HG03139 (cell line): Measurements from ENCODE around the gene WIPF3.
"Not testable (repeated sequence)": the region's sequence is repeated elsewhere in the genome, so short reads cannot be mapped to it uniquely, and the experiment has no call there.

Source experiments
- ATAC-seq: cut with Tn5 transposase; IDR thresholded peaks from one replicate; pipeline ENCODE4 v1.9.1; 2021; ENCODE audit not compliant: unreplicated experiment

The WIPF3 gene

GRCh38 chr7:29875741-29876140 is 69.4 kb downstream of the WIPF3 start:
- no peak for ATAC-seq

DNA sequence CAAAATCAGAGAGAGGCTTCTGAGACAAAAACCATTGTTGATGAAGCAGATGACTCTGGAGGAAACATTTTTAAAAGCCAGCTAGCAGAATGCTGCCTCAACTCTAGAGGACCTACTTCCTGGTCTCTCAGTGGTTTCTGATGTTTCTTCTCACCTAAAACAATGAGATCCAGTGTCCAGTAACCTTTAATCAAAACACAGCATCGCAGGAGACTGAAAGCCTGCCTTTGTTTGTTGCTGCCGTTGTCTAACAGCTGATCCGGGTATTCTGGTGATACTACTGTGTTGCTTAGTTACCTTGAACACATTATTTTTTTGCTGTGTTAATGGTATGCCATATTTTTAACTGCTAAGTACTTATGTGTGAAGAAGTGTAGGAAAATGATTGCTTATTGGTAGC is 70.9 kb downstream of the WIPF3 start:
- ATAC-seq, result no peak

DNA sequence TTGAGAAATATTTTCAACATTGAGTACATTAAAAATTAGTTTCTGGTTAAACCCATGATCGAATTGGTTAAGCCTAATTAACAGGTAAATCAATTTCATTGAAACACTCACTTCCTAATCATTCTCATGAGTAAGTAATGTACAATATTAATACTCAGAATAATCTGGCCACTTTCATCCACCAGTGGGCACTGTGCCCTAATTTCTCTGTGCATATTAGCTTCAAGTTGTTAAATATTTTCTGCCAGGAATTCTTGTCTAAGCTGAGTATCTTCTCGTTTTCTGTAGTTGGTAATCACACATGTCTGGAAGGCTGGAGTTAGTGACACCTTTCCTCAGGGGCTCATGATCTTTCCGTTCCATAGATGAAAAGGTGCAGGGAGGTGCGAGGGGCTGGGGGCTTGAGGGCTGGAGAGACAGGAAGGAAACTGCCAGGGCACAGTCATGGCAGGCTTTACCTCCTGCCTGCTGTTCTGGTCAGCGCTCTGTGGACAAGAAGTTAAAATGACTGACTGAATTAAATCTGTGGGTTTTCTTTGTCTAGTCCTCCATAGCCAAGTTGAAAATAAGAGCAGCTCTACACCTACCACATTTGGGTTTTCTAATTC is 71.9 kb downstream of the WIPF3 start:
- ATAC-seq, result no peak

GRCh38 chr7:29879609-29880008 is 73.3 kb downstream of the WIPF3 start:
- ATAC-seq, result no peak

DNA sequence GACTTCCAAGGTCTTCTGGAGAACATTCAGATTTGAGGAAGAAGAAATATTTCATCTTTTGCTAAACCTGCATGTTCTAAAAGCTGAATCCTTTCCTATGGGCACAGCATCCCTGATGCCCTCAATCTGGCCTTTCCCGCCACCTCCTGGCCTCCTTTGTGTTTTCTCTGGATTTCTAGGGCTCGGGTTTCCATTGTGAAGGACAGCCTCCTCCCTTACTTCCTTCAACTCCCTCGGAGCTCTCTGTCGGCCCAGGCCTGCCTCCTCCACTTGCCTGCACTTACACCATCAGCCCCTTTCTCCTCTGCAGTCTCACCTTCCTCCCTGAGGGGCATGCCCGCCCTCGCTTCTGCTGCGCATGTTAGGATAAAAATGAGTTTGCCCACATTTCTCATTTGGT is 75.4 kb downstream of the WIPF3 start:
- ATAC-seq, result no peak

DNA sequence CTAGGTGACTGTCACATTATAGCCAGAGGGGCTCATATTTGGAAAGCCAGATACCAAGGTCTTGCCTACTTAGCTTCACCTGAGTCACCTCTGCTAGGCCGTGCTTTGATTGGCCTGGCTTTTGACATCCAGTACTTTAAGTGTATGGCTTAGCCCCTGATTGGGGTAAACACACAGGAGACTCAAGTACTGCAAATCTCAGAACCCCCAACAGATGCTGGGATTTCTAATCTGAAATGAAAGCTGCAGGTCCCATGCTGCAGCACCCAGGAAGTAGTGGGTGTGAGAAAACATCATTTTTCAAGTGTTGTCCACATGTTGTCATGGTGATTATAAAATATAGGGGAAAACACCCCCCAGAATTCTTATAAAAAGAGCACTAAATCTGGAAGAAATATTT is 76.2 kb downstream of the WIPF3 start:
- ATAC-seq, result no peak

DNA sequence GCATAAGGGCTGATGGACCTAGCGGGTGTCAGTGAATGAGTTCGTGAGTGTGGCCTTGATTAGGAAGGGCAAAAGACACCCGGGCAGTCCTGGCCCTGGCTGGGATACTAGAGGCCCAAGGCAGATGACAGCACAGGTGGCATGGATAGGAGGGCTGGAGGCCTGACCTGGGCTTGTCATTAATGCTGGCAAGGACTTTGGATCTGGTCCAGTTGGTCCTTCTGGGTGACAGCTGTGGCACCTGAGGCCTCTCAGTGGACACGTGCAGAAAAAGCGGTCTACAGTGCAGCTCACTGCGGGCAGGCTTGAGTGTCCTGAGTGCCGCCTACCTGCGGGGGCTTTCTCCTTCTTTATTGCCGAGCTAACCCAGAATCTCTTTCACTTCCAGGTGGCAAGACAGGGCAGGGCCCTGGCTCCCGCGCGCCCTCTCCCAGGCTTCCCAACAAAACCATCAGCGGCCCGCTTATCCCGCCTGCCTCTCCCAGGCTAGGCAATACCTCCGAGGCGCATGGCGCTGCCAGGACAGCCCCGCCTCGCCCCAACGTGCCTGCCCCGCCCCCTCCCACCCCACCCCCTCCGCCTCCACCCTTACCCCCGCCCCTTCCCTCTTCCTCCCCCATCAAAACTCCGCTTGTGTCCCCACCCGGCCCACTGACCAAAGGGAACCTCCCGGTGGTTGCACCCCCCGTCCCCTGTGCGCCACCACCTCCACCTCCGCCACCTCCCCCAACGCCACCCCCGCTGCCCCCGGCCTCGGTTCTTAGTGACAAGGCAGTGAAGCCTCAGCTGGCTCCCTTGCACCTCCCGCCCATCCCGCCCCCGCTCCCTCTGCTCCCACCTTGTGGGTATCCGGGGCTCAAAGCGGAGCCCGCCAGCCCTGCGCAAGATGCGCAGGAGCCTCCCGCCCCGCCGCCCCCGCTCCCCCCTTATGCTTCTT is 77.4 kb downstream of the WIPF3 start:
- no peak for ATAC-seq

GRCh38 chr7:29884399-29885272 is 78.3 kb downstream of the WIPF3 start:
- ATAC-seq, result no peak

- no peak for ATAC-seq
Measured at GRCh38 chr7:29885626-29886025, 79.3 kb downstream of the WIPF3 start.

- ATAC-seq, result no peak
Measured at GRCh38 chr7:29886827-29887226, 80.5 kb downstream of the WIPF3 start.

DNA sequence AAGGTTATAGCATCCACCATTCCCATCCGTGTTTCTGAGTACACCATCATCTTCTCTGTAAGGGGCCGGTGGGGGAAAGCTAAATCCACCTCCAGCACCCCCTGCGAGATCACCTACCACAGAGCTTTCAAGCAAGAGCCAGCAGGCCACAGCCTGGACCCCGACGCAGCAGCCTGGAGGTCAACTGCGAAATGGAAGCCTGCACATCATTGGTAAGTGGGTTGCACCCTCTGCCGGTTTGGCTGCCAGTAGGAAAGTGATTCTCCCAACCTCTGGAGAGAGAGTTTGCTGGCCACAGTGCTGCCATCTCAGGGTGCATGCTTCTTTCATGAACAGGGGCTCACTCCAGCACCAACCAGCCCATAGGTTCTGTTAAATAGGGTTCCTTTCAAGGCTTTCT is 81.7 kb downstream of the WIPF3 start:
- ATAC-seq, result no peak

DNA sequence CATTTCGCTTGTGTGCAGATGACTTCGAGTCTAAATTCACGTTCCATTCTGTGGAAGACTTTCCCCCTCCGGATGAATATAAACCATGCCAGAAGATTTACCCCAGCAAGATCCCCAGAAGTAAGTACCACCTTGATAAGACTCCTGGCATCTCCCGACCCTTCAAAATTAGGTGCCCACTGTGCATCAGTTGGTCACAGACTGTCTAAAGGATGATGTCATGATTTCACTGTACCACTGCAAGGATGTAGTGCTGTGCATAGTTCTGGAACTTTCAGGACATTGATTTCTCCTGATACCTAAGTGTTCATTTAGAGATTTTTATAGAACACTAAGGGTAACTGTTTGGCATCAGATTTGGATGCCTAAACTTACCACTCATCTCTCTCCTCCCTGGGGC is 83.0 kb downstream of the WIPF3 start:
- no peak for ATAC-seq

DNA sequence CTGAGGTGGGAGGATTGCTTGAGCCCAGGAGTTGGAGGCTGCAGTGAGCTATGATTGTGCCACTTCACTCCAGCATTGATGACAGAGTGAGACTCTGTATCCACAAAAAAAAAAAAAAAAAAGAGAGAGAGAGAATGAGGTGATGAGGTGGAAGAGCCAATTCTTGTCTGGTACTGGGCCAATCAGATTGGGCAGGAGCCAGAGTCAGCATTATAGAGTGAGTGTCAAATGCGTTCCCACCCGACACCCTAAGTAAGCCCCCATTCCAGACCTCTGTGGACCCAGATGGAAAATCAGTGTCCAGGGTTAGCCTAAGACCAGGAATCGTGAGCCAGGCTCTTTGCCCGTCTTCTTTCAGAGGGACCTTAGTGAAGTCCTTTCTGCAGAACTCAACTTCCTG is 83.9 kb downstream of the WIPF3 start:
- ATAC-seq, result no peak

DNA sequence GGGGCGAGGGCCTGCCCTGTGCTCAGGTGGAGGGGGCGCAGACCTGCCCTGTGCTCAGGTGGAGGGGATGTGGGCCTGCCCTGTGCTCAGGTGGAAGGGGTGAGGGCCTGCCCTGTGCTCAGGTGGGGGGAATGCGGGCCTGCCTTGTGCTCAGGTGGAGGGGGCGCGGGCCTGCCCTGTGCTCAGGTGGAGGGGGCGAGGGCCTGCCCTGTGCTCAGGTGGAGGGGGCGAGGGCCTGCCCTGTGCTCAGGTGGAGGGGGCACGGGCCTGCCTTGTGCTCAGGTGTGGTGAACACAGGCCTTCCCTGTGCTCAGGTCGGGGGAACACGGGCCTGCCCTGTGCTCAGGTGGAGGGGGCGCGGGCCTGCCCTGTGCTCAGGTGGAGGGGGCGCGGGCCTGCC is 84.5 kb downstream of the WIPF3 start:
- not testable (repeated sequence) for ATAC-seq

GRCh38 chr7:29891766-29892165 is 85.5 kb downstream of the WIPF3 start:
- ATAC-seq, result no peak

DNA sequence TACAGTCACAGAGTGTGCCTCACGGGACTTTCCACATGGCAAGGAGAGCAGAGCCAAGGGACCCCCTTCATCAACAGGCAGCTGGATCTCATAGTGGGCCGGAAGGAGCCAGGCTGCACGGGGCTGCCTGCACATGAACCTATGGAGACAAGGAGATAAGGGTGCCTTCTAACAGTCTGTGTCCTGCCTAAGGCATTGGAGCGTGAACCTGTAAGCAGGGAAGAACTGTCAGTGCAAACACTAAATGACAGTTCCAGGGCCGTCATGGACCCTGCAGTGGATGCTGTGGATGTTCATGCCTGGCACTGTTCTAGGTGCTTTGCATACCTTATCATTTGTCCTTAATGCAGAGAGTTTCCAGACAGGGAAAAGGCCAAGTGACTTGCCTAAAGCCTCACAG is 85.9 kb downstream of the WIPF3 start:
- no peak for ATAC-seq

GRCh38 chr7:29893351-29893965 is 87.2 kb downstream of the WIPF3 start:
- no peak for ATAC-seq

DNA sequence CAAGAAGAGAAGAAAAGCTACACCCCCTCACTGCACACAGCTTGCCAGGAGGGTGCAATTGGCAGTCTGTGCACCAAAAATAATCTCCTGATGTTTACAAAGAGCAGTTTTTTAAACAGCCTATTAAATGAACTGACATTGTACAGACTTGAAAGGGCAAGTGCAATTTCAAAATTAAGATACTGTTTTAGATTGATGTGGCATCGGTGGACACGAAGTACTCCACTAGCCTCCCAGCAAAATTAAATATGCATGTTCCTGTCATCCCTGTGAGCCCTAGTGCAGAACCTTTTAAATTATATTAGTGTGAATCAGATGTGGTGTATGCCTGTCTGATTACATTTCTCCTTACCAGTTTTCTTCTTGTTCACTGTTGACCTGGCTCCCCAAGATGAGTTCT is 87.9 kb downstream of the WIPF3 start:
- no peak for ATAC-seq

DNA sequence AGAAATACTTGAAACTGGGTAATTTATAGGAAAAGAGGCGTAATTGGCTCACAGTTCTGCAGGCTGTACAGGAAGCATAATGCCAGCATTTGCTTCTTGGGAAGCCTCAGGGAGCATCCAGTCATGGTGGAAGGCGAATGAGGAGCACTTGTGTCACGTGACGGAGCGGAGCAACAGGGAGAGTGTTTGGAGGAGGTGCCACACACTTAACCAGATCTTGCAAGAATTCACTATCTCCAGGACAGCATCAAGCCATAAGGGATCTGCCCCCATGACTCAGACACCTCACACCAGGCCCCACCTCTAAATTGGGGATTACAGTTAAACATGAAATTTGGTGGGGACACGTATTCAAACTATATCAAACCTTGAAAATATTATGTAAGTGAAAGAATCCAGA is 89.3 kb downstream of the WIPF3 start:
- ATAC-seq, result no peak

GRCh38 chr7:29896685-29897411 is 90.5 kb downstream of the WIPF3 start:
- ATAC-seq, result no peak
